A549 (cell line): ENCODE data around the gene PYGO2.

Experiments used
- CTCF ChIP-seq: fragments of >200 bp; sonication (Bioruptor Twin); formaldehyde crosslinking; IDR thresholded peaks from 3 replicates; pipeline ENCODE4 v1.5.1; 2016
- KDM5A ChIP-seq: fragments of 200-600 bp; sonication (generic); IDR thresholded peaks from 2 replicates; pipeline ENCODE4 v1.6.1; 2016; ENCODE audit warnings: antibody characterized with exemption, mild to moderate bottlenecking
- PBX3 ChIP-seq: IDR thresholded peaks from 2 replicates; pipeline ENCODE4 v1.6.1; 2012
- POLR2A ChIP-seq: IDR thresholded peaks from 2 replicates; pipeline ENCODE4 v1.6.1; 2012; ENCODE audit warnings: mild to moderate bottlenecking, low read length
- POLR2AphosphoS2 ChIP-seq: conservative IDR thresholded peaks from 2 replicates; pipeline ENCODE4 v1.6.1; 2012; ENCODE audit warnings: low read length, improper control_type of control experiment, inconsistent platforms
- RNF2 ChIP-seq: fragments of 200-600 bp; sonication (generic); IDR thresholded peaks from 2 replicates; pipeline ENCODE4 v1.6.1; 2016; ENCODE audit warnings: low read depth, mild to moderate bottlenecking, antibody characterized with exemption, moderate library complexity, borderline replicate concordance

GRCh38 chr1:155008015-155008941, 46.7 kb upstream of the PYGO2 start:
- no peak for TF ChIP-seq CTCF
- TF ChIP-seq POLR2A: no peak
- no peak for TF ChIP-seq POLR2AphosphoS2
- no peak for TF ChIP-seq PBX3
- no peak for TF ChIP-seq KDM5A
- TF ChIP-seq RNF2: no peak
